HT1080 (cell line): ENCODE data around the gene MFAP4. TPM values are rescaled to one million over a fixed set of nuclear protein-coding genes. Genes with fewer than 3 reads are reported as not detected.

ENCODE experiments used
- DNase-seq: peaks from one replicate; pipeline ENCODE4 v3.0.0-alpha.2; 2015; ENCODE audit warnings: low read depth
- total RNA-seq: library from RNA; depleted of rRNA; stranded (reverse); fragments of >200 nt; shearing (Covaris generic); gene quantifications from 2 replicates; pipeline ENCODE4 v1.2.3, GENCODE V29; 2014

MFAP4 gene
- total RNA-seq, 1 experiment from 2014 or later, result not detected

- DNase-seq, result no peak
Observed at GRCh38 chr17:19372011-19372370, 15.0 kb downstream of the MFAP4 start.

- DNase-seq, result no peak
Observed at GRCh38 chr17:19371259-19372010, 15.6 kb downstream of the MFAP4 start.

GRCh38 chr17:19370493-19370960 is 16.5 kb downstream of the MFAP4 start:
- peak; percentile 25 for DNase-seq

- no peak for DNase-seq
Observed at GRCh38 chr17:19369846-19370492, 17.0 kb downstream of the MFAP4 start.

- no peak for DNase-seq
Observed at GRCh38 chr17:19369107-19369778, 17.7 kb downstream of the MFAP4 start.

GRCh38 chr17:19368229-19368628 is 18.8 kb downstream of the MFAP4 start:
- no peak for DNase-seq

- DNase-seq, result no peak
Observed at GRCh38 chr17:19366637-19366972, 20.4 kb downstream of the MFAP4 start.

- no peak for DNase-seq
Observed at GRCh38 chr17:19365833-19366636, 21.0 kb downstream of the MFAP4 start.

GRCh38 chr17:19365499-19365817 is 21.5 kb downstream of the MFAP4 start:
- no peak for DNase-seq

GRCh38 chr17:19364699-19365498 is 22.1 kb downstream of the MFAP4 start:
- DNase-seq, result no peak

- no peak for DNase-seq
Observed at GRCh38 chr17:19363460-19364035, 23.4 kb downstream of the MFAP4 start.

GRCh38 chr17:19363114-19363438 is 23.9 kb downstream of the MFAP4 start:
- no peak for DNase-seq

GRCh38 chr17:19362277-19363113 is 24.5 kb downstream of the MFAP4 start, which contains the start of gene B9D1:
B9D1 (minus strand) TSS chr17:19362723; CDS start chr17:19362569, 154 bp downstream.
- peak; percentile 84 for DNase-seq

- DNase-seq, result no peak
Observed at GRCh38 chr17:19361944-19362276, 25.1 kb downstream of the MFAP4 start.

- no peak for DNase-seq
Observed at GRCh38 chr17:19361326-19361725, 25.7 kb downstream of the MFAP4 start.

- no peak for DNase-seq
Observed at GRCh38 chr17:19360772-19361171, 26.2 kb downstream of the MFAP4 start.

- DNase-seq, result no peak
Observed at GRCh38 chr17:19359856-19360255, 27.1 kb downstream of the MFAP4 start.

- DNase-seq, result no peak
Observed at GRCh38 chr17:19359151-19359550, 27.8 kb downstream of the MFAP4 start.

GRCh38 chr17:19357761-19358160 is 29.2 kb downstream of the MFAP4 start:
- no peak for DNase-seq

GRCh38 chr17:19357351-19357750 is 29.6 kb downstream of the MFAP4 start:
- DNase-seq, result no peak
